ENCODE results near the gene ZMYND11. TPM values are rescaled to one million over a fixed set of nuclear protein-coding genes. Genes with fewer than 3 reads are reported as not detected.

Gene ZMYND11
- total and polyA plus RNA-seq, 2 donors (not counting 1 experiment from before 2014, with no cell fraction given) = 17.3 to 50.1 TPM

DNA sequence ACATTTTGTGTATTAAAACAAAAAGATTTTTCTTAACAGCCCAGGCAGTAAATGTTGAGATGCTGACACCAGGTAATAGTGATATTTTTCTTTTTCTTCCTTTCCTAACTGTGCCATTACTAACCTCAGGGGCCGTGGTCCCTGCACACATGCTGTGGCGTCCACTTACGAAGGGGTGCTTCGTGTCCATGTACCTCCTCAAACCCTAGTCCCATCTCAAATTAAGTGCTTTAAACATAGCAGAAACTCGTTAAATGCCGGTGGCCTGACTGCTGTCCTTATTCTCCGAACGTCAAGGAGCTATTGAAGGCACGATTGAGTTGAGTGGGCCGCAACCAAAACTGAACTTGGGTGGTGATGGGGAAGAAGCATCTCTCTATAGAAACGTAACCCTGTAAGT is 132.4 kb downstream of the ZMYND11 start:
- Mint-ChIP-seq H3K4me1 (peaks cover 6% of the 10 kb centered on the region), H3K9me3 (ENCODE audit: insufficient read depth) (no peaks in the 10 kb centered on the region), H3K27me3 (peaks cover 4% of the 10 kb centered on the region), H3K4me3 (no peak overlapping the region), H3K27ac (no peak overlapping the region)
- ATAC-seq (ENCODE audit: low read depth) = no peak
- Histone ChIP-seq H3K9ac (ENCODE audit: low read length) (no peak overlapping the region), H3K27me3 (replicated peaks in 1 of 4; ENCODE audit: control extremely low read depth in 1 of 4, control insufficient read depth in 3 of 4, insufficient read depth in 4 of 4, low read length in 3 of 4) (no peaks in the 10 kb centered on the region), H3K27ac (ENCODE audit: low read length in 2 of 2) (no peak overlapping the region), H2AFZ (ENCODE audit: insufficient read depth, low read depth, low read length, poor library complexity, severe bottlenecking) (no peak overlapping the region), H3K9me3 (ENCODE audit: control extremely low read depth in 1 of 3, control insufficient read depth in 2 of 3, insufficient read depth in 1 of 3, low read length in 2 of 3) (no peaks in the 10 kb centered on the region), H3K79me2 (ENCODE audit: control insufficient read depth, insufficient read depth, low read length) (no peaks in the 10 kb centered on the region), H3K4me3 (ENCODE audit: control extremely low read depth in 1 of 5, extremely low read depth in 1 of 5, insufficient read depth in 1 of 5, low read depth in 2 of 5, low read length in 4 of 5) (no peak overlapping the region), H3K36me3 (replicated peaks in 1 of 2; ENCODE audit: control extremely low read depth in 1 of 2, control insufficient read depth in 1 of 2, extremely low read depth in 1 of 2, insufficient read depth in 2 of 2, low read length in 1 of 2) (no peaks in the 10 kb centered on the region), H3K4me2 (replicated peaks; ENCODE audit: low read depth, low read length, poor library complexity, severe bottlenecking) (no peak overlapping the region), H3K4me1 (ENCODE audit: control insufficient read depth in 2 of 2, insufficient read depth in 2 of 2, low read length in 2 of 2) (no peaks in the 10 kb centered on the region), H4K20me1 (ENCODE audit: control insufficient read depth, insufficient read depth, low read length, poor library complexity, severe bottlenecking) (no peaks in the 10 kb centered on the region)
- POLR2A ChIA-PET = no interaction called here
- DNase-seq = no peak
- CTCF ChIA-PET = no interaction called here
- no peak for TF ChIP-seq EZH2 (IDR thresholded peaks at IDR 0.05; ENCODE audit: borderline replicate concordance, insufficient read depth, low read depth, low read length, poor library complexity, severe bottlenecking)
- TF ChIP-seq, protein P1, sequence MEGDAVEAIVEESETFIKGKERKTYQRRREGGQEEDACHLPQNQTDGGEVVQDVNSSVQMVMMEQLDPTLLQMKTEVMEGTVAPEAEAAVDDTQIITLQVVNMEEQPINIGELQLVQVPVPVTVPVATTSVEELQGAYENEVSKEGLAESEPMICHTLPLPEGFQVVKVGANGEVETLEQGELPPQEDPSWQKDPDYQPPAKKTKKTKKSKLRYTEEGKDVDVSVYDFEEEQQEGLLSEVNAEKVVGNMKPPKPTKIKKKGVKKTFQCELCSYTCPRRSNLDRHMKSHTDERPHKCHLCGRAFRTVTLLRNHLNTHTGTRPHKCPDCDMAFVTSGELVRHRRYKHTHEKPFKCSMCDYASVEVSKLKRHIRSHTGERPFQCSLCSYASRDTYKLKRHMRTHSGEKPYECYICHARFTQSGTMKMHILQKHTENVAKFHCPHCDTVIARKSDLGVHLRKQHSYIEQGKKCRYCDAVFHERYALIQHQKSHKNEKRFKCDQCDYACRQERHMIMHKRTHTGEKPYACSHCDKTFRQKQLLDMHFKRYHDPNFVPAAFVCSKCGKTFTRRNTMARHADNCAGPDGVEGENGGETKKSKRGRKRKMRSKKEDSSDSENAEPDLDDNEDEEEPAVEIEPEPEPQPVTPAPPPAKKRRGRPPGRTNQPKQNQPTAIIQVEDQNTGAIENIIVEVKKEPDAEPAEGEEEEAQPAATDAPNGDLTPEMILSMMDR (IDR thresholded peaks at IDR 0.05) = no peak
- 96% methylated on average over 4 of the region's 11 CpGs for whole genome bisulfite sequencing (ENCODE audit: insufficient coverage)
- intact Hi-C loops (cut with micrococcal nuclease) = no loop called here

DNA sequence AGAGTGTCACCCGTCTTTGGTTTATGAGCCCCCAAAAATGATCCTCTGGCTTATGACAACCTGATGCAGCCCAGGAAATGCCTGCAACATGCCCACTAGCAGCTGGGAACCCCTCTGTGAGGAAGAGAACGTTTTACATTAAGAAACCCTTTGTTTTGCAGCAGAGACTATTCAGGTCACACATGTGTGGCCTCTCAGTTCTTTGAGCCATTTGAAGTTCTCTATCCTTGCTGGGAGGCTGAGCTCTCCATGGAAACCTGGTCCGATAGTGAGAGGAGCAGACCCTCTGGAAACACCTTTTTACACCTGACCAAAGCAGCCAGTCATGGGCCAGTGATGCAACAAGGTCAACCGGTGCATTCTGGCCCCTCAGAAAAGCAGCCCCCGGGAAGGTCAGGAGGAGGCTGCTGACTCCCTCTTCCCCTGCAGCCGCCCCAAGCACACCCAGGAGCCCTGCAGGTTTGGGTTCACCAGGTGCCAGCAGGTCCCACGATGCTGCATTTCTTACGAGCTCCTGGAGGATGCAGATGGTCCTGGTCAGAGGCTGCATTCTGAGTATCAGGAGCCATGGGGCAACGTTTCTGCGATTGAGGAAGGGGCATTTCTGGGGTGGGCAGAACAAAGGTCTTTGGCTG is 134.3 kb downstream of the ZMYND11 start:
- H2AFZ ChIP-seq (ENCODE audit: insufficient read depth, low read depth, low read length, poor library complexity, severe bottlenecking) = no peak overlapping the region
- Mint-ChIP-seq H3K9me3 (ENCODE audit: insufficient read depth) (no peaks in the 10 kb centered on the region), H3K4me3 (no peak overlapping the region), H3K27me3 (peaks cover 4% of the 10 kb centered on the region), H3K27ac (no peak overlapping the region), H3K4me1 (peaks cover 6% of the 10 kb centered on the region)
- no peaks in the 10 kb centered on the region for H3K9me3 ChIP-seq (ENCODE audit: control extremely low read depth in 1 of 3, control insufficient read depth in 2 of 3, insufficient read depth in 1 of 3, low read length in 2 of 3)
- DNase-seq (no peak), ATAC-seq (ENCODE audit: low read depth) (no peak)
- no peak overlapping the region for H3K4me2 ChIP-seq (replicated peaks; ENCODE audit: low read depth, low read length, poor library complexity, severe bottlenecking)
- no peak overlapping the region for H3K4me3 ChIP-seq (ENCODE audit: control extremely low read depth in 1 of 5, extremely low read depth in 1 of 5, insufficient read depth in 1 of 5, low read depth in 2 of 5, low read length in 4 of 5)
- no peaks in the 10 kb centered on the region for H4K20me1 ChIP-seq (ENCODE audit: control insufficient read depth, insufficient read depth, low read length, poor library complexity, severe bottlenecking)
- WGBS (ENCODE audit: insufficient coverage) = 84% methylated on average over 7 of the region's 10 CpGs
- no peaks in the 10 kb centered on the region for H3K27me3 ChIP-seq (replicated peaks in 1 of 4; ENCODE audit: control extremely low read depth in 1 of 4, control insufficient read depth in 3 of 4, insufficient read depth in 4 of 4, low read length in 3 of 4)
- H3K79me2 ChIP-seq (ENCODE audit: control insufficient read depth, insufficient read depth, low read length) = no peaks in the 10 kb centered on the region
- H3K36me3 ChIP-seq (replicated peaks in 1 of 2; ENCODE audit: control extremely low read depth in 1 of 2, control insufficient read depth in 1 of 2, extremely low read depth in 1 of 2, insufficient read depth in 2 of 2, low read length in 1 of 2) = no peaks in the 10 kb centered on the region
- intact Hi-C loops (cut with micrococcal nuclease) = no loop called here
- no peaks in the 10 kb centered on the region for H3K4me1 ChIP-seq (ENCODE audit: control insufficient read depth in 2 of 2, insufficient read depth in 2 of 2, low read length in 2 of 2)
- POLR2A ChIA-PET = no interaction called here
- no peak overlapping the region for H3K9ac ChIP-seq (ENCODE audit: low read length)
- no peak overlapping the region for H3K27ac ChIP-seq (ENCODE audit: low read length in 2 of 2)
- CTCF ChIA-PET = interaction anchor here (0.8 kb wide), 1 partner anchor 12 kb away, joined by 3 read pairs; no protein-coding TSS in a partner anchor
- TF ChIP-seq, protein P1 (IDR thresholded peaks at IDR 0.05) = no peak
- no peak for TF ChIP-seq EZH2 (IDR thresholded peaks at IDR 0.05; ENCODE audit: borderline replicate concordance, insufficient read depth, low read depth, low read length, poor library complexity, severe bottlenecking)
